ENCODE results near the gene PSMB4.
"Not testable (repeated sequence)": the region's sequence is repeated elsewhere in the genome, so short reads cannot be mapped to it uniquely, and the experiment has no call there.

Gene PSMB4

DNA sequence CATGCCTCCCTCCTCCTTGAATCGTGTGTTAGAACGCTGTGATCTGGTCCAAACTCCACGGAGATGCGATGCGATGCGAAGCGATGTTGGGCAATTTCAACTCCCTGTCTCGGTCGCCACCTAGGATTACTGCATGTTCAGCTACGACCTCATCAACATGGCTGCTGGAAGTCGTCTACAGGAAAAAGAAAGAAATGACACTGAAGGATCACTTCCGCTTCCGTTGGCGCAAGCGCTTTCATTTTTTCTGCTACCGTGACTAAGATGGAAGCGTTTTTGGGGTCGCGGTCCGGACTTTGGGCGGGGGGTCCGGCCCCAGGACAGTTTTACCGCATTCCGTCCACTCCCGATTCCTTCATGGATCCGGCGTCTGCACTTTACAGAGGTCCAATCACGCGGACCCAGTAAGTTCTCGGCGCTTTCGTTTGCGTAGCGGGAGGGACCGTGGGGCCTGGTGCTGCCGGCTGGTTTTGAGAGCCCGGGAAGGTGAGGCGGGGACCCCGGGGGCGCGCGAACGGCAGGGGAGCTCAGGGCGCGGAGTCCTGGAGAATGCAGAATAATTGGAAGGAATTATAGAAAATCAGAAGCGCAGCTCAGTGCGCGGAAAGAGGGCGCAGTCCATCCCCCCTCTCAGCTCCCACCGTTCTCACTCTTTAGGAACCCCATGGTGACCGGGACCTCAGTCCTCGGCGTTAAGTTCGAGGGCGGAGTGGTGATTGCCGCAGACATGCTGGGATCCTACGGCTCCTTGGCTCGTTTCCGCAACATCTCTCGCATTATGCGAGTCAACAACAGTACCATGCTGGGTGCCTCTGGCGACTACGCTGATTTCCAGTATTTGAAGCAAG, at the start of gene PSMB4:
Gene PSMB4 (plus strand): TSS at position 250 of the 848 bp plus-strand sequence. CDS start 15 bp downstream, at position 265.
- peak; percentile 86 for DNase-seq (ENCODE audit: low spot score)

DNA sequence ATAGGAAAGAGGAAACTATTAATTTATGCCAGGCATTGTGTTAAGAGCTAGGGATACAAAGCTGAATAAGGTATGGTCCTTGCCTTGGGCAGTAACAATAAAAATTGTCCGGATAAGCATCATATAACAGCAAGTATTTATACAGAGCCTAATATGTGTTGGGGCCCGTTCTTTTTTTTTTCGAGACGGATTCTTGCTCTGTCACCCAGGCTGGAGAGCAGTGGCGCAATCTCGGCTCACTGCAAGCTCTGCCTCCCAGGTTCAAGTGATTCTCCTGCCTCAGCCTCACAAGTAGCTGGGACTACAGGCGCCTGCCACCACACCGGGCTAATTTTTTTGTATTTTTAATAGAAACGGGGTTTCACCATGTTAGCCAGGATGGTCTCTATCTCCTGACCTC, 49.0 kb upstream of the PSMB4 start:
- DNase-seq (ENCODE audit: low spot score): not testable (repeated sequence)

DNA sequence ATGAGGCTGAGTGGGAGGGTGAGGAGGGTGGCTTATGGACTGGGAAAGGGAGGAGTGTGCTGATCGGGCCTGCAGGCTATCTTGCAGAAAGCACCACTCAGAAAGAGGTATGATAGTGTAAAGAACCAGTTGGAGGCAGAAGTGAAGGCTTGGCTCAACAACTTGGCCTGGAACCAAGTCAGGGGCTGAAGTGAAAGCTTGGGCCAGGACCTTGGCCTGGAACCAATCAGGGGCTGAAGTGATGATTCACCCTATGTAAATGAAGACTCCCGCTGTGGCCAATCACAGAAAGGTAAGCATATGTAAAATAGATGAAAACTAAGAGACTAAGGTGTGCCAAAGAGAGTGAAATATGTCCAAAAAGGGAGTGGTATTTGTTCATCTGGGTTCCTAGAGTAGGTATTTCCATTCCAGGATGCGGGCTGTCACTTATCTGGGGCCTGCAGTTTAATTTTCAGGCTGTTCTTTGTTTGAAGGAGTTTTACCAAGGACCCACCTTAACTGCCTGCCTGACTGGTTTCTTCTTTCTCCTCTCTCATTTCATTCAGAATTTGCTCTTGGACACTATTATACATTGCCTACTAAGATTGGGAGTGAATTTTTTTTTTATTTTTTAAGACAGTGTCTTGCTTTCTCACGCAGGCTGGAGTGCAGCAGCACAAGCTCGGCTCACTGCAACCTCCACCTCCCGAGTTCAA, 47.2 kb upstream of the PSMB4 start:
- no peak for DNase-seq (ENCODE audit: low spot score)

DNA sequence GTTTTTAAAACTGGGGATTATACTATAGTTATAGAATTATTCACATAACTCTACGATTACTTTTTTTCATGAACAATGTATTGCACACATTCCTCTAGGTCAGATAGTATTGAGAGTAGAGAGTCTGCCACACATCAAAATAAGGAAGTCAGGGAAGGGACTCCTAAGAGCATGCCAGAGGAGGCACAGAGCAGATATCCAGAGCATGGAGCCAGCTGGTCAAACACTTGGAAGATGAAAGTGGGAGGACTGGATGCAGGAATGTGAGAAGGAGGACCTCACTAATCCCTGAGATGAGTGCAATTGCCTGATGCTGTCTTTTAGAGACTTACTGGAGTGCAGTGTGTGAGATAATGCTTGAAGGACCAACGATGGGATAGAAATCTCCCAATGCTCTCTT, 42.7 kb upstream of the PSMB4 start:
- DNase-seq (ENCODE audit: low spot score): no peak

DNA sequence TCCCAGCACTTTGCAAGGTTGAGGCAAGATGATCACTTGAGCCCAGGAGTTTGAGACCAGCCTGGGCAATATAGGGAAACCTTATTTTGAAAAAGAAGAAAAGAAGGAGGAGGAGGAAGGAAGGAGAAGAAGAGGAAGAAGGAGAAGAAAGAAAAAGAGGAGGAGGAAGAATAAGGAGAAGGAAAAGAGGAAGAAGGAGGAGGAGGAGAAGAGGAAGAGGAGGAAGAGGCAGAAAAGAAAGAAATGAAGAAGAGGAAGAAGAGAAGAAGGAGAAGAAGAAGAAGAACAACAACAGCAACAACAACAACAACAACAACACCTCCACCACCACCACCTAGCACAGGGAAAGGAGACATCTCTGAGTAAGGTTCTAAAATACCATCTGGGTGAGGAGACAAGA, 37.5 kb upstream of the PSMB4 start:
- DNase-seq (ENCODE audit: low spot score): no peak

DNA sequence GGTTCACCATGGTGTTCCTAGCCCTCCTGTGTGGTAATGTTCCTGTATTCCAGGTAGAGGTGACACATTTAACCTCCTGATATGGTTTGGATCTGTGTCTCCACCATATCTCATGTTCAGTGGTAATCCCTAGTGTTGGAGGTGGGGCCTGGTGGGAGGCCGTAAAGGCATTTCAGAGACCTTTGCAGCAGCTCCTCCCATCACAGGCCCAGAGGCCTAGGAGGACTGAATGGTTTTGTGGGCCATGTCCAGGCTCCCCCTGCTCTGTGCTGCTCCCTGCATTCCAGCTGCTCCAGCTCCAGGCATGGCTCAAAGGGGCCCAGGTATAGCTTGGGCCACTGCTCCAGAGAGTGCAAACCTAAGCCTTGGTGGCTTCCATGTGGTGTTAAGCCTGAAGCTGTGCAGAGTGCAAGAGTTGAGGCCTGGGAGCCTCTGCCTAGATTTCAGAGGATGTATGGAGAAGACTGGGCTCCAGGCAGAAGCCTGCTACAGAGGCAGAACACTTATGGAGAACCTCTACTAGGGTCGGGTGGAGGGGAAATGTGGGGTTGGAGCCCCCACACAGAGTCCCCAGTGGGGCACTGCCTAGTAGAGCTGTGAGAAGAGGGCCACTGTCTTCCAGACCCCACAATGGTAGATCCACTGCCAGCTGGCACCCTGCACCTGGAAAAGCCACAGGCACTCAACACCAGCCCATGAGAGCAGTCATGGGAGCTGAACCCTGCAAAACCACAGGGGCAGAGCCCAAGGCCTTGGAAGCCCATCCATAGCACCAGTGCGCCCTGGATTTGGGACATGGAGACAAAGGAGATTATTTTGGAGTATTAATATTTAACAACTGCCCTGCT, 36.8 kb upstream of the PSMB4 start:
- no peak for DNase-seq (ENCODE audit: low spot score)

DNA sequence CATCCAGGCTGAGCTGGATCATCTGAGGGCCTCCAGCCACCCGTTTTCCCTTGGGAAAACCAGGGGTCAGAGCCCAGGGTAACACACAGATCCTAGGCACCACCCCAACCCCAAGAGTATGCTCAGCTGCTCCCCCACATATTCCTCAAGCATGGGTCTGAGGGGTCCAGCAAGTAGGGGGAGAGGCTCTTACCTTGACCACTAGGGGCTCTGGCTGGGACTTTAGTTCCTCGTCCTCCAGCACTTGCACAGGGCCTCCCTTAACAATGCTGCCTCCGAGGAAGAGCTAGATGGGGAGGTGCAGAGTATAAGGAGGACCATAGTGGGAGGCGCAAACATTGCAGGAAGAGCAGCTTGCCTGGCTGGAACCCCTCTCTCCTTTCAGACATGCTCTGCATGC, 34.4 kb upstream of the PSMB4 start:
- no peak for DNase-seq (ENCODE audit: low spot score)

DNA sequence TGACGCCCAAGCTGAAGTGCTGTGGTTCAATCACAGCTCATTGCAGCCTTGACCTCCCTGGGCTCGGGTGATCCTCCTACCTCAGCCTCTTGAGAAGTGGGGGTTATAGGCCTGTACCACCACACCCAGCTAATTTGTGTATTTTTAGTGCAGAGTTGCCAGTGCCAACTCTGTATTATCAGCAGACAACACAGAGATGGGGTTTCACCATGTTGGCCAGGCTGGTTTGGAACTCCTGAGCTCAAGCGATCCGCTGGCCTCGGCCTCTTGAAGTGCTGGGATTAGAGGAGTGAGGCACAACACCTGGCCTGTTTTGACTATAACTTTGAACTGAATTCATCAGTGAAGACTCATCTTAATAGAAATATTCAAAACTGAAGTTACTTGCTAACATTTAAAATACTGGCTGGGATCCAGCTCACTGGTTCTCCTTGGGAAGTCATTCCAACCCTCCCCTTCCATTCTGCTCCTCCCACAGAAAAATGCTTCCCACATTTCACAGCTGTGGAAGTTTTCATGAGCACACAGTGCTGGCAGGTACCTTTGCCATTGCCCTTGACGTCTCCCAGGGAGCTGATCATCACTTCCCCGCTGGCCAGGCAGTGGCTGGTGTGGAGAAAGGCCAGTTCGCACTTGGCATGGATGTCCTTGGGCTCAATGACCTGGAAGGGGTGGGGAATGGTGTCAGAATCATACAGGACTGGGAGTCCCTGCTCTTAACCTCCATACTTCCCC, 31.5 kb upstream of the PSMB4 start:
- no peak for DNase-seq (ENCODE audit: low spot score)

DNA sequence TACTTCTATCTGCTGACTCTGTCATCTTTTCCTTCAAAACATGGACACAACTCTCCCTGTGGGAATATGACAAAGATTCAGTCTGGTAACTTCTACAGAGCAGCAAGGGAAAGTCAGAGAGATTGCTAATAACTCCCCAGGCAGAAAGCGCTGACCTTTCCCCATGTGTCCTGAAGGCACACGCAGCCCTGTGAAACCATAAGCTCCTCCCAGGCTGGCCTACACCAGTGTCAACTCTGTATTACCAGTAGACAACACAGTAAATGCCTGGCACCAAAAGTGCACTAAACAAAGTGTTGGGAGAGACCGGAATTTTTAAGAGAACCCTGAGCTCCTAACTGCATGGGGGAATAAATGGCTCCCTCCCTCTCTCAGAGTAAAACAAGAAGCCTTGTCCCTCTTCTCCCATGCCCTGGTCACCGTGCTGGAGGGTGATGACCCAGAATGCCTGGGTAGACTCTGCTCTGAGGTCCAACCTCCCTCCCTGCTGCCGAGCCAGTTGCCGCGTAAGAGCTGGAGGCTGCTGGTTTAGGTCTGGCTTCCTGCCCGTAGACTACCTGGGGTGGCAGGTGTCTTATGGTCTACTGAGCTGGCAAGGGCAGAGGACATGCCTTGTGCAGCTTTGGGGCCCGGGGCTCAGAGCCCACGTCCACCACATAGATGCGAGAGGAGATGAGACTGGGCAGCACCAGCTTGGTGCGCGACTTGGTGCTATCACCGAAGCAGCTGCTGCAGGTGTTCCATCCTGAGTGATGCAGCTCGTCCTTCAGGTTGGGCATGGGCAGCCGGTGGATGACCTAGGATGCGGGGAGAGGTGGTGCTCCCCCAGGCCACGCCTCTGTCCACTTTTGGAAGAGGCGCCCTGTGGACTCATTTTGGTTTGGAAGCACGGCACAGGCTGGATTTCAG, 30.7 kb upstream of the PSMB4 start:
- no peak for DNase-seq (ENCODE audit: low spot score)

DNA sequence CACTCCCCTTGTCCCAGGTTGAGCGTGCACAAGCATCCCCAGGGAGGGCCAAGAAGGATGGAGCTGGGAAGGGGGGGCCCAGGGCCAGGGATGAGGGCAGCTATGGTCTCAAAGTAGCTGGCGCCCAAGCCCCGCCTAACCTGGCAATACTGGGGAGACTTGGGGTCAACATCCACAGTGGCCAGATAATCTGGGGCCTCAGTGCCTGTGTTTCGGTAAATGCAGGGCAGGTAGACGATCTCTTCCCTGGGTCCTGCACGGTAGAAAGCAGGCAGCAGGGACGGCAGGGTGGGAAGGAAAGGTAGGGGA, 30.1 kb upstream of the PSMB4 start:
- DNase-seq (ENCODE audit: low spot score): no peak

DNA sequence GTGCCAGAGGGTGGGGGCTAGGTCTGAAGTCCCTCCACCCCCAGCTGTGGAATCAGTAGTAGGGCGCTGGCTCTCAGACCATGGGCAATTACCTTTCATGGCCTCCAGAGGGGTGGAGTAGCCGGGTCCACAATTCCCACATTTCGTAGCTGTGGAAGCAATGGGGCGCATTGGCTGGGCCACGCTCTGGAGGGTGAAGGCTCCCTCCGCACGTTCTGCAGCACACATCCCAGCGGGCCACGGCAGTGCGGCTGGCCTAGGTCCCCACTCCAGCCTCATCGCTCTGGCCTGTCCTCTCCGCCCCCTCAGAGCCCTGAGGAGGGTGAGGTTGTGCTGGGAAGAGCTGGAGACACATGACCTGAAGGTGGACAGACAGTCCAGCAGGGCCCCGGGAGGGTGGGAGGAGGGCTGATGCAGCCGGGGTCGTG, 29.7 kb upstream of the PSMB4 start:
- DNase-seq (ENCODE audit: low spot score): no peak

DNA sequence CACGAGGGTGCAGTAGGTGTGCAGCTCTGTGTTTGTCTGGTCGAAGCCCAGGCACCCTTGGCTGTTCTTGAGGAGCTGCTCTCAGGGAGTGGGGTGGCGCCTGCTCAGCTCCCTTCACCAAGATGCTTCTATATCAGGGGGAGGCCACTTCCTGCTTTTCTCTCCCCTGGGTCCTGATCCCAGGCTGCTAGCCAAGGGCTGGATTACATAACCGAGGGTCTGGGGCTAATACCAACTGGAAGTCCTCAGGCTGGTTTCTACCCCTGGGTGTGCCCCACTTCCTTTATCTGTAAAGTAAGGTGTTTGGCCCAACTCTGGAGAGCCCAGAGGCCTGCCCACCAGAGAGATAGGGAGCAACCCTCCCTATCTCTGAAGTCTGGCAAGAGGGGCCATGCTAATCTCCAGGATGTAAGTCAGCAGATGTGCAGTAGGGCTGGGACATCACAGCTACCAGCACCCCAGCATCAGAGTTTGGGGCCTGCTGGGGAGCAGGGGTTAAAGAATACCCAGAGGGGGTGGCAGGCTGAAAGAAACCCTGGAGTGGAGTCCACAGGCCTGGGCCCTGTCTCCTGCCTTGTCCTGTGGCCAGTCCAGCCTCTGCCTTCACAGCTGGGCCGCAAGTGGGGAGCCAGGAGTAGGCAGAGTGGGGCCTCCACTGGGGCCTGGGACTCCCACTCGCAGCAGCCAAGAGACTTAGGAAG, 29.0 kb upstream of the PSMB4 start:
- DNase-seq (ENCODE audit: low spot score): no peak

DNA sequence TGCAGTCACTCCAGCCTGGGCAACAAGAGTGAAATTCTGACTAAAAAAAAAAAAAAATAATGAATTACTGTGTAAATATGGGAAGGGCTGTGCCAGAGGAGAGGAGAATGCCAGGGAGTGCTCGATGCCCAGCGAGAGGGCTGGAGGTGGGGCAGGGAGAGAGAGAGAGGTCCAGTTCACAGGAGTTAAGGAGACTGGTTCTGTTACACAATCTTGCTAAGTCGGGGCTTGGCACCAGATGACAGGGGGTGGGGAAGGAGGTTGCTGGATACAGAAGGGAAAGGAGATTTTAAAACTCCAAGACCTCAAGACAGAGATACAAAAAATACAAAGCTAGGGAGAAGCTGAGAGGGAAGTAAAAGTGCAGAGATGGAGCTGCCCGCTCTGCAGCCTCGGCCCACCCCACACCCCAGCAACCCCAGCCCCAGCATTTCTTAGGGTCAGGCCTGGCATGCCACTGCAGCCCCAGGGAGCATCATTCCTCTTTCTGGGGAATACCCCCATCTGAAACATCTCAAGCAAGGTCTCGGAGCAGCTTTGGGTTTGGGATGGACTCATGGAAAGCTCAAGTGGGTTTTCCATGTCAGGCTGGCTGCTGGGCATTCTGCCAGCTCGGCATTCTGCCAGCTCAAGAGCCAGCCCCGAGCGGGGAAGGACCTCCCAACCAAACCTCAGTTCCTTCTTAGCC, 27.9 kb upstream of the PSMB4 start:
- no peak for DNase-seq (ENCODE audit: low spot score)

DNA sequence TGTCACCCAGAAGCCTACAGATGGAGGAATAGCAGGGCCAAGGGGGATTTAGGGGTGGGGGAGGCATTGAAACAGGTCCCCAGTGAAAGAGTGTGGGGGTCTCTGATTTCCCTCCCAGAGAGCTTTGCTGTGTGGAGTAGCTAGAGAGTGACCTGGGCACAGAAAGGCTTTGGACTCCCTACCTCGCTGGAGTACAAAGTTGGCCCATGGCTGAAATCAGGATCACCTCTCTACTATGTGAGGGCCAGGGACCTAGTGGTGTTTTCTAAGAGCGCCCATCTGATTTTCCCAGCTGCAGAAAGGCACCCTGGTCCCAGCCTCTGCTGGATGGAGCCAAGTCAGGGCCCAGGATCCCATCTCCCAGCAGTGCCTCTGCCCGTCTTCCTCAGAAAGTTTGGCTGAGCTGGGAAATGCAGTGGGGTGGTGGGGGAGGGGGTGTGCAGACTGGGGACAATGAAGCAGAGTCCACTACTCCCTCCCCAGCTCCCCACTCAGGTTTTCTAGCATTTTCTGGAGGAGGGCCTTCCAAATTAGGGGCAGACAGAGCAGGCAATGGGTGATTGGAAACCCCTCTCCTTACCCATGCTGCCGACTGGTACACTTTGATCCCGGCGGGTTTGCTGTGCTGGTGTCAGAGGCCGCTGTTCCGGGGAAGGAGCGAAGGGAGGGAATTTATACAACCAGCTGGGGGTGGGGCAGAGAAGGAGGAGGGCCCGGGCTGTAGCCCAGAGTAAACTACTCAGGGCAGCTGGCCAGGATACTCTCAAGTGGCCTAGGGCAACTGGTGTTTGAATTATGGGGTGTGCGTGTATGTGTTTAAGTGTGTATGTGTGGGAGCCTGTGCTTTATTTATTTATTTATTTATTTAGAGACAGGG, 27.1 kb upstream of the PSMB4 start, which contains the start of gene SELENBP1:
Gene SELENBP1 (minus strand): TSS at position 648 of the 877 bp plus-strand sequence. CDS start 64 bp downstream, at position 584.
- no peak for DNase-seq (ENCODE audit: low spot score)

DNA sequence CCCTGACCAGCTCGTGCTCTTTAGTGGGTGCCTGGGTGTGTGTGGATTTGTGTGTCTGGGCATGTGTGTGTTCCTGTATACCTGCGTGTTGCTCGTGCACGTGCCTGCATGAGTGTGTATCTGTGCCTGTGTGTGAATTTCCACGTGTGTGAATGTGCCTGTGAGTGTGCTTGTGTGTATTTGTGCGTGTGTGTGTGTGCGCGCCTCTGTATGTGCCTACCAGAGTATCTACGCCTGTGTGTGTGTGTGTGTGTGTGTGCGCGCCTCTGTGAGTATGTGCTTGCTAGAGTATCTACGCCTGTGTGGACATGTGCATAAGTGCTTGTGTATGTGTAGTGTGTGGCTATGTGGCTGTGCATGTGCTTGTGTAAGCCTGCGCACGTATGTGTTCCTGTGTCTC, 26.2 kb upstream of the PSMB4 start:
- DNase-seq (ENCODE audit: low spot score): no peak

DNA sequence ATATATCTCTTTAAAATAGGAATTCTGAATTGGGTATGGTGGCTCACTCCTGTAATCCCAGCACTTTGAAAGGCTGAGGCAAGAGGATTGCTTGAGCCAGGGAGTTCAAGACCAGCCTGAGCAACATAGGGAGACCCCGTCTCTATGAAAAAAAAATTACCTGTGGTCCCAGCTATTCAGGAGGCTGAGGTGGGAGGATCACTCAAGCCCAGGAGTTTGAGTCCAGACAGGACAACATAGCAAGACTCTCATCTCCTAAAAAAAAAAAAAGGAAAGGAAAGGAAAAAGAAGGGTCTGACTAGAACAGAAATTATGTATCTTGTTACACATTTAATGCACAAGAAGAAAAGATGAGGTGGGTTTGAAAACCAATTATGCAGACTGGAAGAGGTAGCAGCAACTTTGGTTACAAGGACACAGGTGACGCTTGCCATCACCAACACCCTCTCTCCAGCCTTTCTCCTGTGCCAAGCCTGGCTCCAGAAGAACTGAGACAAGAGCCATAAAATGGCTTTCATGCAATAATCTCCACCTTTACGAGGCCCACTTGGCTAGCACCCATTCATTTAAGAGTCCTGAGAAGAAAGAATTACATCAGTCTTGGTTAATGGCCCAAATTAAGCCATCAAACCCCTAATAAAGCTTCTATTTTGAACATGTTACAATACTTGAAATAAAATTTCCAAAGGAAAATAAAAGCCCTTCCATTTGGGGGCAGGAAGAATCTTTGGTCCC, 22.1 kb upstream of the PSMB4 start:
- no peak for DNase-seq (ENCODE audit: low spot score)

DNA sequence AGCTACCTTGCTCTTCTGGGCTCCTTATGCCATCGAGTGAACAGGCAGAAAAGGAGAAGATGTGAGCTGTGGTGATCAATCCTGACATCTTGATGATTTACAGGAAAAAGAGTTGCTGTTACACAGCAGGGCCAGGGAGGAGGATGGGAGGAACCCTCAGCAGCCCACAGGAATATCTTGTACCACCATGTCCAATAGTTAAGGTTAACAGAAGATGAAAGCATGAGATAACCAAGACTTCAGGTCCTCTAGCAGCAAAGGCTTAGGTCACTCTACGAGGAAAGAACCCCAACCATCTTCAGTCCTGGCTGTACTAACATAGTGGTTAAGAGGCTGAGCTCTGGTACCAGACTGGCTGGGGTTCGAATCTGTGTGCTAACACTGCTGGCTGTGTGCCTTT, 14.8 kb upstream of the PSMB4 start:
- no peak for DNase-seq (ENCODE audit: low spot score)

DNA sequence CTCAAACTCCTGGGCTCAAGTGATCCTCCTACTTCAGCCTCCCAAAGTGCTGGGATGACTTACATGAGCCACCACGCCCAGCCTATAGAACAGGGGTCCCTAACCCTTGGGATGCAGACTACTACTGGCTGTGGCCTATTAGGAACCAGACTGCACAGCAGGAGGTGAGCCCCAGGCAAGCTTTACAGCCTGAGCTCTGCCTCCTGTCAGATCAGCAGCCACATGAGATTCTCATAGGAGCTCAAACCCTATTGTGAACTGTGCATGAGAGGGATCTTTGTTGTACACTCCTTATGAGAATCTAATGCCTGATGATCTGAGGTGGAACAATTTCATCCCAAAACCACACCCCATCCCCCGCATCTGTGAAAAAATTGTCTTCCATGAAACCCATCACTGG, 13.4 kb upstream of the PSMB4 start:
- DNase-seq (ENCODE audit: low spot score): no peak

All from CD4-positive, alpha-beta T cell treated with Interleukin-15 for 4 hours (primary cell).